ENCODE data around the gene SLC34A1.

GRCh38 chr5:177437623-177438022 lies 53.4 kb downstream of the SLC34A1 start:
- TF ChIP-seq CTCF (IDR thresholded peaks at IDR 0.05) (no peak), POLR2A (IDR thresholded peaks at IDR 0.05) (no peak), POLR2AphosphoS5 (IDR thresholded peaks at IDR 0.05) (no peak), EP300 (IDR thresholded peaks at IDR 0.05) (no peak)

Measured in gastroesophageal sphincter (tissue), 3 donors.